GM19372 (cell line): ENCODE results near the gene SSBP1.
"Not testable (repeated sequence)": the region's sequence is repeated elsewhere in the genome, so short reads cannot be mapped to it uniquely, and the experiment has no call there.

Experiments used
- ATAC-seq: cut with Tn5 transposase; IDR thresholded peaks from one replicate; pipeline ENCODE4 v1.9.1; 2021; ENCODE audit warnings: mild to moderate bottlenecking, low read depth, moderate library complexity; ENCODE audit not compliant: unreplicated experiment

SSBP1 gene

GRCh38 chr7:141754939-141755338 is 16.8 kb downstream of the SSBP1 start:
- no peak for ATAC-seq

GRCh38 chr7:141763797-141764196 is 25.6 kb downstream of the SSBP1 start, which contains the start of gene TAS2R3:
Gene TAS2R3, plus strand, starts transcription at chr7:141764097. Its CDS starts 62 bp downstream, at chr7:141764159.
- no peak for ATAC-seq

DNA sequence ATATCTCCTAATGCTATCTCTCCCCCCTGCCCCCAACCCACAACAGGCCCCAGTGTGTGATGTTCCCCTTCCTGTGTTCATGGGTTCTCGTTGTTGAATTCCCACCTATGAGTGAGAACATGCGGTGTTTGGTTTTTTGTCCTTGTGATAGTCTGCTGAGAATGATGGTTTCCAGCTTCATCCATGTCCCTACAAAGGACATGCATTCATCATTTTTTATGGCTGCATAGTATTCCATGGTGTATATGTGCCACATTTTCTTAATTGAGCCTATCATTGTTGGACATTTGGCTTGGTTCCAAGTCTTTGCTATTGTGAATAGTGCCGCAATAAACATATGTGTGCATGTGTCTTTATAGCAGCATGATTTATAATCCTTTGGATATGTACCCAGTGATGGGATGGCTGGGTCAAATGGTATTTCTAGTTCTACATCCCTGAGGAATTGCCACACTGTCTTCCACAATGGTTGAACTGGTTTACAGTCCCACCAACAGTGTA is 32.0 kb downstream of the SSBP1 start:
- ATAC-seq = not testable (repeated sequence)

DNA sequence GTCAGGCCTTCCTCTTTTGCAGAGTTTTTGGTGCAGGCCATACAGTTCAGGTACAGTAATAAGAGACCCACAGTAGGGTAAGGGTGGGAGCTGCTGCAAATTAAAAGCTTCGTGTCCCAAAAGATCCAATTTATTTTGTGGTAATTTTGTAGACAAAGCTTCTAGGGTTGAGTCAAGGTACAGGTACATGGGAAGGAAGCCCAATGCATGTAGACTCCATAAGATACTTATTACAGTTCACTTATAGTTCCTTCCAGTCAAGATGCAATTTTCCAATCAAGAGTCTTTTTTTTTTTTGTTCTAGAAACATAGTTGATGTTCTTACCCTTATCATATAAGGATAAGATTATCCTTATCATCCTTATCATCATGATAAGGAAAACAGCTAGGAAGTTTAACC is 38.2 kb downstream of the SSBP1 start, which contains the start of gene TAS2R4:
Gene TAS2R4, plus strand, starts transcription at position 301 of the 400 bp plus-strand sequence. CDS start 1,815 bp downstream, outside the sequence.
- no peak for ATAC-seq

GRCh38 chr7:141785706-141786552 is 47.8 kb downstream of the SSBP1 start:
- ATAC-seq = peak; percentile 82

DNA sequence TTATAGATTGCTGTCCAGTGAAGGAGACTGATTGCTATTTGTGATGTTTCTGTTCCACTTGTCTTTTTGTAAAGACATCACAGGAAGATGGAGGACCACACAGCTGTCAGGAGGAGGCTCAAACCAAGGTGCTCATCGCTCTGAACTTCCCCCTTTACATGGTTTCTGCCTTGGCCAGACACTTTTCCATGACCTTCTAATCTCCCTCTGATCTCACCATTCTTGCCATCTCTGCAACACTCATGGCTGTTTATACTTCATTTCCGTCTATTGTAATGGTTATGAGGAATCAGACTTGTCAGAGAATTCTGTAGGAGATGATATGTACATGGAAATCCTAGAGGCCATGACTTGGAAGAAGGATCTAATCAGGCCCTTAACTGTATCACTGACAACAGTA is 50.1 kb downstream of the SSBP1 start:
- no peak for ATAC-seq

- no peak for ATAC-seq
Measured at GRCh38 chr7:141789917-141790316, 51.8 kb downstream of the SSBP1 start, which contains the start of gene TAS2R5. Gene TAS2R5, plus strand, starts transcription at chr7:141790217. Its CDS starts 145 bp downstream, at chr7:141790362.

- no peak for ATAC-seq
Measured at GRCh38 chr7:141792526-141792925, 54.4 kb downstream of the SSBP1 start.
